Measurements from ENCODE around the gene MLLT6.
A peak's percentile ranks its signal among the peaks of the same experiment; 100 is the strongest.

GRCh38 chr17:38702166-38702915, 2.7 kb upstream of the MLLT6 start:
- peak; percentile 82 for TF ChIP-seq POLR2A (IDR thresholded peaks at IDR 0.05; ENCODE audit: low read length)
- TF ChIP-seq GATA1 (IDR thresholded peaks at IDR 0.05; ENCODE audit: low read depth, low read length): no peak
